ENCODE data around the gene PCOLCE2. TPM values are rescaled to one million over a fixed set of nuclear protein-coding genes. Genes with fewer than 3 reads are reported as not detected.
A peak's percentile ranks its signal among the peaks of the same experiment; 100 is the strongest.

The PCOLCE2 gene
- 0.54 TPM for total RNA-seq

- peak in 2 of 3 donors; percentile 40 to 56 for DNase-seq (ENCODE audit: low read depth in 2 of 3, low spot score in 2 of 3)
Observed at GRCh38 chr3:142888481-142889211, at the start of gene PCOLCE2. TSS of gene PCOLCE2 (minus strand) at chr3:142889083. CDS start at chr3:142888896, 187 bp downstream.

- DNase-seq (ENCODE audit: low read depth in 2 of 3, low spot score in 2 of 3): no peak
Observed at GRCh38 chr3:142935963-142936362, 47.1 kb upstream of the PCOLCE2 start.

- no peak for DNase-seq (ENCODE audit: low read depth in 2 of 3, low spot score in 2 of 3)
Observed at GRCh38 chr3:142934887-142935269, 46.0 kb upstream of the PCOLCE2 start.

GRCh38 chr3:142934128-142934886, 45.4 kb upstream of the PCOLCE2 start:
- no peak for DNase-seq (ENCODE audit: low read depth in 2 of 3, low spot score in 2 of 3)

GRCh38 chr3:142931222-142931621, 42.3 kb upstream of the PCOLCE2 start:
- peak in 2 of 3 donors; percentile 7 to 14 for DNase-seq (ENCODE audit: low read depth in 2 of 3, low spot score in 2 of 3)

GRCh38 chr3:142930463-142930862, 41.6 kb upstream of the PCOLCE2 start:
- no peak for DNase-seq (ENCODE audit: low read depth in 2 of 3, low spot score in 2 of 3)

GRCh38 chr3:142929890-142930289, 41.0 kb upstream of the PCOLCE2 start:
- DNase-seq (ENCODE audit: low read depth in 2 of 3, low spot score in 2 of 3): no peak

GRCh38 chr3:142929109-142929508, 40.2 kb upstream of the PCOLCE2 start:
- DNase-seq (ENCODE audit: low read depth in 2 of 3, low spot score in 2 of 3): peak in 2 of 3 donors; percentile 53 to 78

- DNase-seq (ENCODE audit: low read depth in 2 of 3, low spot score in 2 of 3): no peak
Observed at GRCh38 chr3:142926368-142926944, 37.6 kb upstream of the PCOLCE2 start.

- DNase-seq (ENCODE audit: low read depth in 2 of 3, low spot score in 2 of 3): no peak
Observed at GRCh38 chr3:142925140-142925539, 36.3 kb upstream of the PCOLCE2 start.

- DNase-seq (ENCODE audit: low read depth in 2 of 3, low spot score in 2 of 3): no peak
Observed at GRCh38 chr3:142923694-142924093, 34.8 kb upstream of the PCOLCE2 start.

- no peak for DNase-seq (ENCODE audit: low read depth in 2 of 3, low spot score in 2 of 3)
Observed at GRCh38 chr3:142916605-142917004, 27.7 kb upstream of the PCOLCE2 start.

- DNase-seq (ENCODE audit: low read depth in 2 of 3, low spot score in 2 of 3): no peak
Observed at GRCh38 chr3:142915636-142916035, 26.8 kb upstream of the PCOLCE2 start.

GRCh38 chr3:142914286-142914811, 25.5 kb upstream of the PCOLCE2 start:
- DNase-seq (ENCODE audit: low read depth in 2 of 3, low spot score in 2 of 3): no peak

GRCh38 chr3:142913432-142913831, 24.5 kb upstream of the PCOLCE2 start:
- DNase-seq (ENCODE audit: low read depth in 2 of 3, low spot score in 2 of 3): no peak

- no peak for DNase-seq (ENCODE audit: low read depth in 2 of 3, low spot score in 2 of 3)
Observed at GRCh38 chr3:142912402-142913172, 23.7 kb upstream of the PCOLCE2 start.

GRCh38 chr3:142910280-142910679, 21.4 kb upstream of the PCOLCE2 start:
- DNase-seq (ENCODE audit: low read depth in 2 of 3, low spot score in 2 of 3): no peak

- DNase-seq (ENCODE audit: low read depth in 2 of 3, low spot score in 2 of 3): no peak
Observed at GRCh38 chr3:142909282-142909681, 20.4 kb upstream of the PCOLCE2 start.

- DNase-seq (ENCODE audit: low read depth in 2 of 3, low spot score in 2 of 3): no peak
Observed at GRCh38 chr3:142907996-142908395, 19.1 kb upstream of the PCOLCE2 start.

- DNase-seq (ENCODE audit: low read depth in 2 of 3, low spot score in 2 of 3): peak in 2 of 3 donors; percentile 66 to 76
Observed at GRCh38 chr3:142904639-142905436, 16.0 kb upstream of the PCOLCE2 start.
